ENCODE measurements around the gene FRMD3. TPM values are rescaled to one million over a fixed set of nuclear protein-coding genes. Genes with fewer than 3 reads are reported as not detected.

The FRMD3 gene
- total RNA-seq, 1 experiment from 2014 or later: 1.9 TPM

GRCh38 chr9:83514767-83515166 is 23.4 kb downstream of the FRMD3 start:
- H3K9me3 ChIP-seq (ENCODE audit: insufficient read depth, low read depth): no peaks in the 10 kb centered on the region
- intact Hi-C loops (cut with micrococcal nuclease; ENCODE audit: unreplicated experiment): no loop called here
- no peak overlapping the region for H3K4me2 ChIP-seq
- ChIA-PET POLR2A (ENCODE audit: unreplicated experiment) (no interaction called here), CTCF (no interaction called here)
- no peaks in the 10 kb centered on the region for H3K27me3 ChIP-seq (ENCODE audit: insufficient read depth, low read depth)
- no peaks in the 10 kb centered on the region for H3K36me3 ChIP-seq (ENCODE audit: low read depth)
- peaks cover 10% of the 10 kb centered on the region; the same call in 1 of the 2 replicates for H3F3A ChIP-seq (ENCODE audit: insufficient read depth, low read depth)
- H4K20me1 ChIP-seq (ENCODE audit: insufficient read depth): no peaks in the 10 kb centered on the region
- H2AFZ ChIP-seq: no peak overlapping the region
- no peaks in the 10 kb centered on the region for H3K9me2 ChIP-seq (ENCODE audit: insufficient read depth)
- no peaks in the 10 kb centered on the region for H3K79me2 ChIP-seq (ENCODE audit: low read depth)
- no peak overlapping the region for H3K27ac ChIP-seq
- BruUV-seq (replicated peaks): no TSS peak
- TF ChIP-seq EZH2 (IDR thresholded peaks at IDR 0.05; ENCODE audit: low read depth) (no peak), CTCF (conservative IDR thresholded peaks at IDR 0.05) (no peak)
- no peak for DNase-seq
- H3K4me1 ChIP-seq (replicated peaks; ENCODE audit: insufficient read depth): peaks cover 13% of the 10 kb centered on the region
- H3K4me3 ChIP-seq: no peak overlapping the region

GRCh38 chr9:83512621-83513020 is 25.6 kb downstream of the FRMD3 start:
- no peak overlapping the region for H2AFZ ChIP-seq
- ChIA-PET CTCF (no interaction called here), POLR2A (ENCODE audit: unreplicated experiment) (no interaction called here)
- H3K27me3 ChIP-seq (ENCODE audit: insufficient read depth, low read depth): no peaks in the 10 kb centered on the region
- intact Hi-C loops (cut with micrococcal nuclease; ENCODE audit: unreplicated experiment): no loop called here
- no peaks in the 10 kb centered on the region for H3K9me2 ChIP-seq (ENCODE audit: insufficient read depth)
- H3K4me1 ChIP-seq (replicated peaks; ENCODE audit: insufficient read depth): peaks cover 13% of the 10 kb centered on the region
- no peaks in the 10 kb centered on the region for H3K36me3 ChIP-seq (ENCODE audit: low read depth)
- BruUV-seq (replicated peaks): no TSS peak
- H3K4me3 ChIP-seq: no peak overlapping the region
- H3K9me3 ChIP-seq (ENCODE audit: insufficient read depth, low read depth): no peaks in the 10 kb centered on the region
- H4K20me1 ChIP-seq (ENCODE audit: insufficient read depth): no peaks in the 10 kb centered on the region
- H3K79me2 ChIP-seq (ENCODE audit: low read depth): no peaks in the 10 kb centered on the region
- DNase-seq: no peak
- H3K27ac ChIP-seq: no peak overlapping the region
- peaks cover 10% of the 10 kb centered on the region; the same call in 1 of the 2 replicates for H3F3A ChIP-seq (ENCODE audit: insufficient read depth, low read depth)
- TF ChIP-seq EZH2 (IDR thresholded peaks at IDR 0.05; ENCODE audit: low read depth) (no peak), CTCF (conservative IDR thresholded peaks at IDR 0.05) (no peak)
- H3K4me2 ChIP-seq: no peak overlapping the region

- H4K20me1 ChIP-seq (ENCODE audit: insufficient read depth): no peaks in the 10 kb centered on the region
- H3K9me3 ChIP-seq (ENCODE audit: insufficient read depth, low read depth): no peaks in the 10 kb centered on the region
- TF ChIP-seq CTCF (conservative IDR thresholded peaks at IDR 0.05): no peak
- no peak for TF ChIP-seq EZH2 (IDR thresholded peaks at IDR 0.05; ENCODE audit: low read depth)
- peak in 1 of 2 experiments; percentile 68 for DNase-seq
- H3K4me2 ChIP-seq: peak overlapping the region; percentile 24; the same call in 1 of the 2 replicates
- ChIA-PET CTCF (no interaction called here), POLR2A (ENCODE audit: unreplicated experiment) (no interaction called here)
- H3K9me2 ChIP-seq (ENCODE audit: insufficient read depth): no peaks in the 10 kb centered on the region
- H3K4me1 ChIP-seq (replicated peaks; ENCODE audit: insufficient read depth): peaks cover 13% of the 10 kb centered on the region
- peak overlapping the region; percentile 68 for H3K27ac ChIP-seq
- H2AFZ ChIP-seq: no peak overlapping the region
- no peaks in the 10 kb centered on the region for H3K79me2 ChIP-seq (ENCODE audit: low read depth)
- no peaks in the 10 kb centered on the region for H3K36me3 ChIP-seq (ENCODE audit: low read depth)
- BruUV-seq (replicated peaks): no TSS peak
- peaks cover 10% of the 10 kb centered on the region; the same call in 1 of the 2 replicates for H3F3A ChIP-seq (ENCODE audit: insufficient read depth, low read depth)
- intact Hi-C loops (cut with micrococcal nuclease; ENCODE audit: unreplicated experiment): no loop called here
- no peaks in the 10 kb centered on the region for H3K27me3 ChIP-seq (ENCODE audit: insufficient read depth, low read depth)
- no peak overlapping the region for H3K4me3 ChIP-seq
Observed at GRCh38 chr9:83511051-83511450, 27.1 kb downstream of the FRMD3 start.
